NCI-H2171 (cell line): ENCODE results near the gene GABARAPL1.
"Not testable (repeated sequence)": the region's sequence is repeated elsewhere in the genome, so short reads cannot be mapped to it uniquely, and the experiment has no call there.

Source experiments
- DNase-seq: peaks from one replicate; lab custom pipeline; 2025; lab: John Stamatoyannopoulos, UW

Gene GABARAPL1

DNA sequence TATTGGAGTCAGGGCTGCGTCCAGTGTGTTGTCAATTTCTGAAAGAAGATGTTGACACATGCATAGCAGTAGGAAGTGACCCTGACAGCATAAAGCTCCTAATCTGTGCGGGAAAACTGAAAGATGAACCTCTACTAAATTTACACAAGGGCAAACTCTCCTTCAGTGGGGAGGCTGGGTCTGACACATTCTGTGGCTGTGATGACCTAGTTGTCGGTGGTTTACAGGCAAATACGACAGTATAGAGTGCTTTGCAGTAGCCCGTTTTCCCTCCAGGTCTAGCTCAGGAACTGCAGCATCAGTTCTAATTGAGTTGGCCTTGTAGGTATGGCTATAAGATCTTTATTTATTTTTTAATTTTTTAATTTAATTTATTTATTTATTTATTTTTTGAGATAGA is 14.8 kb upstream of the GABARAPL1 start:
- DNase-seq = no peak

GRCh38 chr12:10204495-10204894 is 8.2 kb upstream of the GABARAPL1 start:
- not testable (repeated sequence) for DNase-seq

GRCh38 chr12:10205220-10205807 is 7.4 kb upstream of the GABARAPL1 start:
- DNase-seq = no peak

GRCh38 chr12:10207136-10207535 is 5.5 kb upstream of the GABARAPL1 start:
- DNase-seq = no peak

DNA sequence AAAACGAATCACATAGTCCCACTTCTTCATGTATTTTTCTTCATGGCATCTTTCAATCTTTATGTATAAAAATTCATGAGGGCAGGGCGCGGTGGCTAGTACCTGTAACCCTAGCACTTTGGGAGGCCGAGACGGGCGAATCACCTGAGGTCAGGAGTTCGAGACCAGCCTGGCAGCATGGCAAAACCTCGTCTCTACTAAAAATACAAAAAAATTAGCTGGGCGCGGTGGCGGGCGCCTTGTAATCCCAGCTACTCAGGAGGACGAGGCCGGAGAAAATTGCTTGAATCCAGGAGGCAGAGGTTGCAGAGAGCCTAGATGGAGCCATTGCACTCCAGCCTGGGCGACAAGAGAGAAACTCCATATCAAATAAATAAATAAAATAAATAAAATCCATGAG is 2.5 kb upstream of the GABARAPL1 start:
- no peak for DNase-seq

- no peak for DNase-seq
These were observed 1.4 kb upstream of the GABARAPL1 start for GRCh38 chr12:10211101-10211939.

GRCh38 chr12:10211940-10212738 is 538 bp upstream of the GABARAPL1 start:
- peak; percentile 51 for DNase-seq

DNA sequence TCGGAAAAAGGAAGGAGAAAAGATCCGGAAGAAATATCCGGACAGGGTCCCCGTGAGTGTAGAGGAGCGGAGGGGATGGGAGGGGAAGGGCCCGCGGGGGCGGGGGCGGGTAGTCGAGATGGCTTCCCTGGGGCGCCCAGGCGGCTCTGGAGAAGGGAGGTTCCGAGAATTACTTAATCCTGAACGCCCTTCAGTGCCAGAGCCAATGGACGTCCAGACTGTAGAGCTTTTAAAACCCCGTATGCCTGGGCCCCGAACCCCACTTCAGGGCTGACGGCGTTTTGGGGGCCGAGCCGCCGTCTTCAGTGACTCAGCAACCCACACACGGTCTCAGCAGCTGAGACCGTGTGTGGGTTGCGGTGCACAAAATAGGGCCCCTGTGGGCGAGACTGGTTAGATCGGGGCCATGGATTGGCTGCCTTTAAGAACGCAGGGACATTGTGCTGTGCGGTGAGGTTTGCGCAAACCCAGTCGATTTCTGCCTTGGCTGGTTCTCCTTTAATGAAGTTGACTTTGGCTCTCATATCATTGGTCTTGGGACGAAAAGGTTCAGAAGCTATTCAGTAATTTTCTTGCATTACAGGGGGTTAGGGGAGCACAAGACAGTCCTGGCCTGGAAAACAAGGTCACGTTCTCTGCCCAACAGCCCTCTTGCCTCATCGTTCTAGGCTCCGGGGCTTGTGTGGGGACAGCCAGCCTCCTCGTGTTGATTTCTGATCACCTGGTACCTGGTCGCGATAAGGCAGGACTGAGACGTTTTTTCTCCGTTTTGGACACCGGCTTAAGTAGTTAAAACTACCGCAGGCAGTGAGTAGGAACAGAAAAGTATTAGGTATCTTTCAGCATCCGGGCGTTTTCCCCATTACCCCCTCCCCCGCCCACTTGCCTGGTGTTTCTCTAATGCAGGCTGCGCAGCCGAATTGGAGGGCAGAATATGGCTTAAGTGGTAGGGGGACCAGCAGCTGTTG is 775 bp downstream of the GABARAPL1 start:
- DNase-seq = no peak

- no peak for DNase-seq
These were observed 1.6 kb downstream of the GABARAPL1 start for GRCh38 chr12:10214136-10214894.

GRCh38 chr12:10214895-10215267 is 2.2 kb downstream of the GABARAPL1 start:
- no peak for DNase-seq

DNA sequence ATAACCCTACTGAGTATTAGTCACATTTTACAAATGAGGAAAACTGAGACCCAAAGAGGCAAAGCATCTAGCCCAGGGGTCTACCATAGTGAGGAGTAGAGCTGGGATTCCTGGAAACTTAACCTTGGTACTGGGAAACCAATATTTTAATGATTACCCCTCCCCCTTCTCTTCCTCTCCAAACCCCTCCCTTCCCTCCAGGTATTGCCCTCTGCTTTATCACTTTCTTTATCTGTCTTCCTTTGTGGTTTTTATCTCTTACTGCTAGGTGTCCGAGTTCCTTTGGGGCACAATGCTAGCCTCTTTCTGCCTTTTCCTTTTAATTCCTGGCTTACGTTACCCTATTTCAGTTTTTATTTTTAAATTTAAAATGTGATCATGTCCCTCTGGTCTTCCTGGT is 2.8 kb downstream of the GABARAPL1 start:
- DNase-seq = no peak

DNA sequence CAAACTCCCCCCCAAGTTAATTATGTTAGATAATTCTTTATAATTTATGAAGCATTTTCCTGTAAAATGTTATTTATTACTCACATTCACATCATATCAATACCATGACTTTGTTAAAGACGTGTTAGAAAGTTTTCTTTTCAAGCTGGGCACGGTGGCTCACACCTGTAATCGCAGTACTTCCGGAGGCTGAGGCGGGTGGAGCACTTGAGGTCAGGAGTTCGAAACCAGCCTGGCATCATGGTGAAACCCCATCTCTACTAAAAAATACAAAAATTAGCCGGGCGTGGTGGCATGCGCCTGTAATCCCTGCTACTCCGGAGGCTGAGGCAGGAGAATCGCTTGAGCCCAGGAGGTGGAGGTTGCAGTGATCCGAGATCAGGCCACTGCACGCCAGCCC is 3.3 kb downstream of the GABARAPL1 start:
- not testable (repeated sequence) for DNase-seq

DNA sequence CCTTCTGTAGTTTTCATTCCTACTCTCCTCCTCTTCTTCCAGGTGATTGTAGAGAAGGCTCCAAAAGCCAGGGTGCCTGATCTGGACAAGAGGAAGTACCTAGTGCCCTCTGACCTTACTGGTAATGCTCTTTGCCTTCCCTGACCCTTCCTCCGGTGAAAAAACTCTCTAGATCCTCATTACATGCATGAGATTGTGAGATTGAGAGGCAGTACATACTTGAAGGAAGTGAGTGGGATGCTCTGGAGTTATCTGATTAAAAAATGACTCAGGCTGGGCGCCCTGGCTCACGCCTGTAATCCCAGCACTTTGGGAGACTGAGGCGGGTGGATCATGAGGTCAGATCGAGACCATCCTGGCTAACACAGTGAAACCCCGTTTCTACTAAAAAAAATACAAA is 5.3 kb downstream of the GABARAPL1 start:
- no peak for DNase-seq

DNA sequence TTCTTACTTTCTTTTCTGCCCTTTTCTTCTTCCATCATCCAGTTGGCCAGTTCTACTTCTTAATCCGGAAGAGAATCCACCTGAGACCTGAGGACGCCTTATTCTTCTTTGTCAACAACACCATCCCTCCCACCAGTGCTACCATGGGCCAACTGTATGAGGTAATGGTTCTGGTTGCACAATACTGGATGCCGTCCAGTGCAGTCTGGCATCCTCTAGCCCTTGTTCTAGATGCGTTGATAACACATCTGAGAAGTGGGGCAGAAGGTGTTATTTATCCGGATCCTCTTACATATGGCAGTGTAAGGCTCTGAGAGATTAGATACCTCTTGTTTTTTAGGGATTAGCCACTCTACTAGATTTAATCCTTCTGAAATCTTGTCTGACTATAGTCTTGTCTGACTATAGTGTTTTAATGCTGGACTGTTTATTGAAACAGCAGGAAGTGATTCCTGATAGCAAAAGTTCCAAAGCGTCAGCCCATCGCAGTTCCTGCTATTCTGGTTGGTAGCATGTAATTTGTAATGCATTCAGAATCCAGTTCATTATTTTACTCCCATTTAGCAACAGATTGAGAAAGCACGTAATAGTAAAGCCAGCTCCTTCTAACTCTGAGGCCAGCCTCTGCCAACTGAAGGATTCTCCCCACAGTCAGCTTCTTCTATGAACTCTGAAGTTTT is 7.9 kb downstream of the GABARAPL1 start:
- DNase-seq = no peak

DNA sequence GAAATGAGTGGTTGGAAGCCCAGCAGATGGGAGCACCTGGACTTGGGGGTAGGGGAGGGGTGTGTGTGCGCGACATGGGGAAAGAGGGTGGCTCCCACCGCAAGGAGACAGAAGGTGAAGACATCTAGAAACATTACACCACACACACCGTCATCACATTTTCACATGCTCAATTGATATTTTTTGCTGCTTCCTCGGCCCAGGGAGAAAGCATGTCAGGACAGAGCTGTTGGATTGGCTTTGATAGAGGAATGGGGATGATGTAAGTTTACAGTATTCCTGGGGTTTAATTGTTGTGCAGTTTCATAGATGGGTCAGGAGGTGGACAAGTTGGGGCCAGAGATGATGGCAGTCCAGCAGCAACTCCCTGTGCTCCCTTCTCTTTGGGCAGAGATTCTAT is 9.2 kb downstream of the GABARAPL1 start:
- no peak for DNase-seq

- DNase-seq = no peak
These were observed 10.5 kb downstream of the GABARAPL1 start for GRCh38 chr12:10223208-10223607.

DNA sequence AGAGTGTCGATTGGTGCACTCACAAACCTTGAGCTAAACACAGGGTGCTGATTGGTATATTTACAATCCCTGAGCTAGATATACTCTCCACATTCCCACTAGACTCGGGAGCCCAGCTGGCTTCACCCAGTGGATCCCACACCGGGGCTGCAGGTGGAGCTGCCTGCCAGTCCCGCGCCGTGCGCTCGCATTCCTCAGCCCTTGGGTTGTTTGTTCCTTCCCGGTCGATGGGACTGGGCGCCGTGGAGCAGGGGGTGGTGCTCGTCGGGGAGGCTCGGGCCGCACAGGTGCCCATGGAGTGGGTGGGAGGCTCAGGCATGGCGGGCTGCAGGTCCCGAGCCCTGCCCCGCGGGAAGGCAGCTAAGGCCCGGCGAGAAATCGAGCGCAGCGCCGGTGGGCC is 12.7 kb downstream of the GABARAPL1 start:
- not testable (repeated sequence) for DNase-seq

DNA sequence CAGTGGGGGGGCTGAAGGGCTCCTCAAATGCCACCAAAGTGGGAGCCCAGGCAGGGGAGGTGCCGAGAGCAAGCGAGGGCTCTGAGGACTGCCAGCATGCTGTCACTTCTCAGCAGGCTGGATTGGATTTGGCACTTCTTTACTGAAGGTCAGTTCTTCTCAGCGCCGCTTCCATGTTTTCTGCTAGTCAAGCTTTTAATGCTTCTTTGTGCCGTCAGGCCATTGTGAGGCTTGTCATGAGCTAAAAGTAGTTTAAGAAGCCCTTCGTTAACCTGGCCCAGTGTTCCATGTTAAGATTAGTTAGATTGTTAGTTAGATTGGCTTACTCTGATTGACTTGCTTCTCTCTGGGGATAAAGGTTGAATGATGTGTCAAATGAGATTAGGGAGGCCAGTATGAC is 13.4 kb downstream of the GABARAPL1 start:
- DNase-seq = no peak

GRCh38 chr12:10226731-10227130 is 14.1 kb downstream of the GABARAPL1 start:
- DNase-seq = no peak

DNA sequence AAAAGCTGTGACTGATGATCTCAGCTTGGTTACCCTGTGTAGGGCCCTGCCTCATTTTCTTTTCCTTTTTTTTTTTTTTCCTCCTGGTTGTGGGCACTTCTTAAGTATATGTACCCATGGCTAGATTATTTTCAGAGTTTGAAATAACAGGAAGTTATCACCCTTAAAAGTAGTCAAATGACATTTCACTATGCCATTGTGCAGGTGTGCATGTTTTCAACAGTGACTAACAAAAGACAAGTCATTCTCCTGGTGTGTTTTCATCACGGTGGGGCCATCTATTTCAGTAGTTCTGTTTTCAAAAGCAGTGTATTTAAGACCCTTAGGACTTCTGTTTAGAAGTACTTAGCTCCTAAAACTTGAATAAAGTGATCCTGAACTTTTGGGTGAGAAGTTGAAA is 15.0 kb downstream of the GABARAPL1 start:
- no peak for DNase-seq
